ENCODE measurements around the gene TMEM98.
"Not testable (repeated sequence)": the region's sequence is repeated elsewhere in the genome, so short reads cannot be mapped to it uniquely, and the experiment has no call there.

Gene TMEM98

GRCh38 chr17:32941419-32942032 lies 13.6 kb downstream of the TMEM98 start:
- no peak for DNase-seq (ENCODE audit: low read depth in 1 of 2, low spot score in 1 of 2)

DNA sequence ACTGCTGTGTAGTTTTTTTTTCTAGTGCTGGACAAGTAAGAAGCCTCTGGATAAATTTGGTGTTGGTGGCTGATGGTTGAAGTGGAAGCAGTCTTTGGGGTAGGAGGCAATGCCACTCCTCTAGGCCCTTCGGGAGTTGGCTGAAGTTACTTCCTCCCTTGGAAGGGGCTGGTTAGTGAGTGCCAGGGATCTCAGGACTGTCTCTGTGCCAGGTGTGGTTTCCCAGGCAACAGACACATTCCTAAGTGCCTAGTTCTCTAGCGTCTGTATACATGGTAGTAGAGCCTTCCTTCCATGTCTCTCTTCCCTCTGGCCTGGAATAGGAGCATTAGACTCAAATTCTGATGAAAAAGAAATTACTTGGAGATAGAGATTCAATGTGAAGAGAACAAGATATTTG lies 15.3 kb downstream of the TMEM98 start:
- DNase-seq (ENCODE audit: low read depth in 1 of 2, low spot score in 1 of 2): no peak

DNA sequence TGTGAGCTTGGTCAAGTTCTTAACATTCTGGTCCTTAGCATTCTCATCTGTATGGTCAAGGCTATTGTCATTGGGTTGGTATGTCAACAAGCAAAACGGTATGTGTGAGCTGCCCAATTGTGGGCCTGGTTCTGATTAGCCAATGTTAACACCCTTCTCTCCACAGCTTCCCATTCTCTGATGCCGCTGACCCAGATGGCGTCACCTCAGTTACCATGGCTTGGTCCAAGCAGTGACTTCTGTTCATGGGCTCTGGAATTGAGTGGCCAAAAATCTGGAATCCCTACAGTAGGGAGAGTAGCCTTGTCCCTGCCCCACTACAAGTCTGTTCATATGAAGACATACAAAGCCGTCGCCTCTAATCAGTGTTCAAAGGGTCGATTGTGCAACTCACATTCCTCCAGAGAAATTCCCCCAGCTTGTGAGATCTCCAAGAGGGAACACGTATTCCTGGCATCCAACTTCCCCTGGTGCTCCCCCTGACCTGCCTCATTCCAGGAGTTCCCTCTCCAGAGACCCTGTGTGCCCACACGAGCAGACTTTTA lies 15.8 kb downstream of the TMEM98 start:
- DNase-seq (ENCODE audit: low read depth in 1 of 2, low spot score in 1 of 2): no peak

DNA sequence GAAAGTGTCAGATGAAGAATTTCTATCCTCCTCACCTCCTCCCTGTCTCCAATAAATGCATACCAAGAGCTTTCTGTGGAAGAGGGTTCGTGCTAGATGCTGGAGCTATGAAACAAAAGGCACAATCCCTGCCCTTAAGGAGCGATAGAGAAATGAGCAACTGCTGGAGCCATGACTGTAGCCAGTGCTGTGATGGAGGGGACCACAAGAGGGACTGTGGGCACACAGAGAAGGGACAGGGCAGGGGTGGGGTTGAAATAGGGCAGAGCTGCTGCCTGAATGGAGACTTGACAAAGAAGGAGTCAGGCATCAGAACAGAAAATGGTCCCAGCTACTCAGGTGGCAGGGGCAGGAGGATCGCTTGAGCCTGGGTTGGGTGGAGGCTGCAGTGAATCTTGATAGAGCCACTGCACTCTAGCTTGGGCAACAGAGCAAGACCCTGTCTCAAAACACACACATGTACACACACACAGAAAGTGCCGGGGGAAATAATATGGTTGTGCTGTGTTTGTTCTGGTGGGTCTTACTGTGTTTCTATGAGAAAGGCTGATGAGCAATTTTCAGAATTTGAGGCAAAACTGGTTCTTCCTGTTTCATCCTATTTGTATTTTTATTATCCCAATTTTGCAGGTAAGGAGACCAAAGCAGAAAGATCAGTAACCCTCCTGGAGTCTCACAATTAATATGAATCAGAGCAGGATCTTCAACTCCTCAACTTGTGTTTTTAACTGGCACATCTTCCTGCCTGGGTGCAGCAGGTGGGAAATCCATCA lies 16.5 kb downstream of the TMEM98 start:
- DNase-seq (ENCODE audit: low read depth in 1 of 2, low spot score in 1 of 2): no peak

DNA sequence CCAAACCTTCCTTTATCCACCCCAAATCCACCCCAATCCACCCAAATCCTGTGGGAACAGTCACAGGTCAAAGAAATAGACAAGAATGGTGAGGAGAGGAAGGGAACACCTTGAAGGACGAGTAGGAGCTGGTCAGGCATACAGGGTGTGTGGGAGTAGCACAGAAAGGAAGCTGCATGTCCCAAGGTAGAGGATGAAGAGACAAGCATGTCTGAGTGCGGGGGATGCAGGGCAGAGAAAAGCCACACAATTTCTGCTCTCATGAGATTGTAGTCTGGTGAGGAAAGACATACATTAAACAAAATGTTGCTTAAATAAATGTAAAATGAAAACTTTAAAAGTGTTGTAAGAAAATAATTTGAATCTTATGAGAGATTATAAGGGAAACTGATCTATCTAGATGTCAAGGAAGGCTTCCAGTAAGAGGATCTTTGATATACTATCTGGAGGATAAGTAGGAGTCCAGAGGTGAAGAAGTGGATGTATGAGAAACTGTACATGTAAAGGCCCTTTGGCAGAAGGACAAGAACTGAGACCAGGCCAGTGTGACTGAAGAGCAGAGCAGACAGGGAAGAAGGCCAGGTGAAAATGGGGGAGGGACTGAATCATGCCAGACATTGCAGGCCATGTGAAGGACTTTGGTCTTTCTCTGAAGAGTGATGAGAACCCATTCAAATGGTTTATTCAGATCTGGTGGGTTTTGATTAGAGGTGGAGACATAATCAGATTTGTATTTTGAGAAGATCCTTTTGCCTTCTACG lies 18.6 kb downstream of the TMEM98 start:
- no peak for DNase-seq (ENCODE audit: low read depth in 1 of 2, low spot score in 1 of 2)

DNA sequence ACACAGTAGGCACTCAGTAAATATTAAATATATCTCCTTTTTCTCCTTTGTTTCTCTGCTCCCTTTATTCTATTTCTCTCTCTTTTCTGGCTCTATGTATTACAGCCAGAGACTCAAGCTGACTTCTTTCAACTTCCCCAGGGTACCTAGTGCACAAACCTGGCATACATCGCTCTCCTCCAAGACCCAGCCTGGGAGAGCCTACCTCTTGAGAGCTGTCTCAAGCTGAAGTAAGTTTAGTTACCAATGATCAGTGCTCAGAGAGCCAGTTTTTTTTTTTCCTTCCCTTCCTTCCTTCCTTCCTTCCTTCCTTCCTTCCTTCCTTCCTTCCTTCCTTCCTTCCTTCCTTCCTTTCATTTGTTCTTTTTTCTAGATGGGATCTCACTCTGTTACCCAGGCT lies 19.8 kb downstream of the TMEM98 start:
- DNase-seq (ENCODE audit: low read depth in 1 of 2, low spot score in 1 of 2): no peak

GRCh38 chr17:32949181-32949580 lies 21.2 kb downstream of the TMEM98 start:
- no peak for DNase-seq (ENCODE audit: low read depth in 1 of 2, low spot score in 1 of 2)

GRCh38 chr17:32952491-32952890 lies 24.5 kb downstream of the TMEM98 start:
- not testable (repeated sequence) for DNase-seq (ENCODE audit: low read depth in 1 of 2, low spot score in 1 of 2)

GRCh38 chr17:32953045-32953444 lies 25.1 kb downstream of the TMEM98 start:
- DNase-seq (ENCODE audit: low read depth in 1 of 2, low spot score in 1 of 2): no peak

- no peak for DNase-seq (ENCODE audit: low read depth in 1 of 2, low spot score in 1 of 2)
These were observed 25.9 kb downstream of the TMEM98 start for GRCh38 chr17:32953857-32954256.

DNA sequence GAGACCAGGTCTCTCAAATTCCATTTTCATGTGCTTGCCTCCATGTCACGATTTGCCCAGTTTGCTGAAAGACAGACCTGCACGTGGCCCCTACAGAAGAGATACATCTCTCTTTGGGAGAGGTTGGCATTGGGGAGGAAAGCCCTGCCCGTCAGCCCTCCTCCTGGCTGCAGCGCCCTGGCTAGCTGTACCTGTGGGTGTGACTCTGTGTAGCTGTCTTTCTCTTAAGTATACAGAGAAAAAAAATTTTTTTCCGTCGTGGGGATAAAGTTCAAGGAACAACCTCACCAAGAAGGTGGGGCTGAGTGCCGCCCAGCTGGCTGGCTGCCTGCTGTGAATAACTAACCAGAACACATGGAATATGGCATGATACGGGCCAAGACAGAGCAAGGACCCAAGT lies 26.5 kb downstream of the TMEM98 start:
- DNase-seq (ENCODE audit: low read depth in 1 of 2, low spot score in 1 of 2): no peak

- DNase-seq (ENCODE audit: low read depth in 1 of 2, low spot score in 1 of 2): no peak
These were observed 27.2 kb downstream of the TMEM98 start for GRCh38 chr17:32955155-32955554.

DNA sequence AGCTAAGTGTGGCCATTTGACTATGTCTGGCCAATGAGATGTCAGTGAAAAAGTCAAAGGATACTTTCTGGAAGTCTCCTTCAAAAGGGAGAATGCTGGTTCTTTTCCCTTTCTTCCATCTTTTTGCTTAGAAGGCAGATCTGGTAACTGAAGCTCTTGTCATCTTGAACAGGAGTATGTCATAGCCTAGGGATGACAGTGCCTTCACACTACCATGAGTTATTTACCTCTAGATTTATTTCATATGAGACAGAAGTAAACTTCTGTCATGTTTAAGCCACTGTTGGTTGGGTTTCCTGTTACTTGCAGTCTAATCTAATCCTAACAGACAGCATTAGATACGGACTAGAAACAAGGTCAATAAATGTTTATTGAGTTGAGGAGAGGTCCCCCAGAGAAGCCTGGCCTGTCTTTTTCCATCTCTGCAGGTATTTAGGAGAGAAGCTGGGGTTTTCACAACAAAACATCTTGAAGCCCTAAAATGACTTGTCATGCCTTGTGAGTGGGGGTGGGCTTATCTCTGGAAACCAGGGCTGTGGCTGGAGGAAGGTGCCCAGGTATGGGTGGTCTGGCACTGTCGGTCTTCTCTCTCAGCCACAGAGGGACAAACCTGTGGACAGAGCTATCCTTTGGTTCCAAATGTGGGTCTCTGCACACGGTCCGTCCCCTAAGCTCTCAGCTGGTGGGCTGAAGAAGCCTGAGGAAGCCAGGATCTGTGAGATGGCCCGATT lies 28.5 kb downstream of the TMEM98 start:
- DNase-seq (ENCODE audit: low read depth in 1 of 2, low spot score in 1 of 2): no peak

DNA sequence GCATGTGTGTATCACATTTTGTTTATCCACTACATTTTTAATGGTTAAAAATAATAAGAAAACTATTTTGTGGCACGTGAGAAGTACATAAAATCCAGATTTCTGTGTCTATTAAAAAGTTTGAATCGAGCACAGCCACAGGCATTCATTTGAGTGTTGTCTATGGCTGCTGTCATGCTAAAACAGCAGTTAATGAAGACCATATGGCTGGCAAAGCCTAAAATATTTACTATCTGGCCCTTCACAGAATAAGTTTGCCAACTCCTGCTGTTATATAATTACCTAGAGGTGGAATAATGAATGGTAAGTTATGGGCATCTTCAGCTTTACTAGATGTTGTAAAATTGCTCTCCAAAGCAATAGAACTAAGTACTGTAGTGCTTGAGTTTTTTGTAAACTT lies 30.5 kb downstream of the TMEM98 start:
- DNase-seq (ENCODE audit: low read depth in 1 of 2, low spot score in 1 of 2): no peak

- DNase-seq (ENCODE audit: low read depth in 1 of 2, low spot score in 1 of 2): no peak
These were observed 32.9 kb downstream of the TMEM98 start for GRCh38 chr17:32960815-32961214.

- no peak for DNase-seq (ENCODE audit: low read depth in 1 of 2, low spot score in 1 of 2)
These were observed 34.4 kb downstream of the TMEM98 start for GRCh38 chr17:32962320-32962711.

DNA sequence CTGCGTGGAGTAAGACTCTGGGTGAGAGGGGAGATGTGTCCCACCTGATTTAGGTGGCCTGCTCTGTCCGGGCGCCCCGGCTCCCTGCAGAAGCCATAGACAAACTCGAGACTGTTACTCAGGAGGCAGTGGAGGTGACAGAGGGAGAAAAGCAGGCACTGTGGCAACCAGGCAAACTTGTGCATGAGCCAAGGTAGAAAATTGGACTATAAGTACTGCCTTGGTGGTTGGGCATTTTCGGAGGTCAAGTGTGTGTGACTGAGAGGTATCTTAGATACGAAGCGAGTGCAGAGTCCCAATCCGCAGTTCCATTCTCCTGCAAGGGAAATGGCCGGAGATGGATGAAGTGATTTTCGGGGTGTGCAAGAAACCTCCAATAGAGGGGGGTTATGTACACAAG lies 36.6 kb downstream of the TMEM98 start:
- DNase-seq (ENCODE audit: low read depth in 1 of 2, low spot score in 1 of 2): no peak

- DNase-seq (ENCODE audit: low read depth in 1 of 2, low spot score in 1 of 2): not testable (repeated sequence)
These were observed 41.3 kb downstream of the TMEM98 start for GRCh38 chr17:32969231-32969630.

DNA sequence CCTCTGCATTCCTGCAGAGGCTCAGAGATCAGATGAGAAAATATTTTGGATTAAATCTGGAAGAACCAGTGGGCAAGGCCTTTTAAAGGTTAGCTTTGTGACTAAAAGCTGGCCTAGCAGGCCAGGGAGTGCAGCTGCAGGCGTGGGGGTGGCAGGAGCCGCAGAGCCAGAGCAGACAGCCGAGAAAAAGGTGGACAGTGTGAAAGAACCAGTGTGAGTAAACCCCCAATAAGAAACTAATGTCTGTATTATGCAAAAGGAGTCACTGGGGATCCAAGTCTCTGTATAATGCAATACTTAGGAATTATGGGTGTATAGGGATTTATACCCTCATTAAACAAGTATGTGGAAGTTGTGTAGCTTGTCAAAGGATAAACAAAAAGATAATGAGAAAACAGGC lies 42.3 kb downstream of the TMEM98 start:
- no peak for DNase-seq (ENCODE audit: low read depth in 1 of 2, low spot score in 1 of 2)

DNA sequence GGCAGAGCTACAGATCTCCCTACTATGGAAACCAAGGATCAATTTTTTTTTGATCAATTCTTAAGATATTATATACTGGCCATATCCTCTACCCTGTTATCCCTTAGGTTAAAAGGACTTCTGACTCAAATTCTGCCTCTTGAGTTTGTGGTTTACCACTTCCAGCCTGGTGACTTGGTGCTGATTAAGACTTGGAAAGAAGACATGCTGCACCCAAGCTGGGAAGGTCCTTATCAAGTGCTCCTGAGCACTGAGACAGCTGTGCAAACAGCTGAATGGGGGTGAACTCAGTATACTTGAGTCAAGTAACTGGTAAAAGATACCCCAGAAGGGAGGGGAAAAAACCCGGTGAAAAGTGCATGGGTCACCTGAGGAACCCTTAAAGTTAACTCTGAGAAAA lies 43.2 kb downstream of the TMEM98 start:
- DNase-seq (ENCODE audit: low read depth in 1 of 2, low spot score in 1 of 2): no peak

DNA sequence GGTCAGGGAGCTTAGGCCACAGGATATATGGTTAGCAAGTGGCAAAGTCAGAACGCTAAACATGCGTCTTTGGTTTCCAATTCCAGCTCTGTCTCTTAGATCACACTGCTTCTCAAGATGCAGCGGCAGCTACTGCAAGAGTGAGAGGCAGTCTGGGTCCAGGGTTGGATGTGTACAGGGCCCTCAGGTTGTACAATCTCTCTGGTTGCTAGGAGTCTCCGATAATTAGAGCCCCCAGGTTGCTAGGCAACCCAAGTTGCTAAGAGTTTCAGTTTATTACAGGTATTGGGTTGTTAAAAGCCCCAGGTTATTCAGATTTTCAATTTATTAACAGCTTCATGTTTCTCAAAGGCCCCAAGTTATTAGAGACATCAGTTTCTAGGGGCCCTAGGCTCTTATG lies 48.2 kb downstream of the TMEM98 start:
- no peak for DNase-seq (ENCODE audit: low read depth in 1 of 2, low spot score in 1 of 2)

All from activated T-helper 1 cell treated with anti-CD3 and anti-CD28 coated beads, Interleukin-2, amount 50 U/mL, for 16 hours (primary cell).